BLaER1 treated with 17β-estradiol and CSF1 and Interleukin-3, amounts not matched to agents 10 nM and 100 nM (cell line): Measurements from ENCODE around the gene POM121L2.
"Not testable (repeated sequence)": the region's sequence is repeated elsewhere in the genome, so short reads cannot be mapped to it uniquely, and the experiment has no call there.

ENCODE experiments used
- H3K27ac ChIP-seq, 11 experiments: shearing (Covaris generic); formaldehyde crosslinking; 2 replicates each; pipeline ENCODE4 v1.8.1; 2022
- H3K27me3 ChIP-seq, 11 experiments: shearing (Covaris generic); formaldehyde crosslinking; 2 replicates each; pipeline ENCODE4 v1.8.1; 2022
- H3K36me3 ChIP-seq, 11 experiments: shearing (Covaris generic); formaldehyde crosslinking; 2 replicates each; pipeline ENCODE4 v1.8.1; 2022
- H3K4me1 ChIP-seq, 10 experiments: shearing (Covaris generic); formaldehyde crosslinking; 2 replicates each; pipeline ENCODE4 v1.8.1; 2022
- H3K4me2 ChIP-seq, 11 experiments: shearing (Covaris generic); formaldehyde crosslinking; 2 replicates each; pipeline ENCODE4 v1.8.1; 2022
- H3K4me3 ChIP-seq, 10 experiments: shearing (Covaris generic); formaldehyde crosslinking; 2 replicates each; pipeline ENCODE4 v1.8.1; 2022
- H3K9ac ChIP-seq, 11 experiments: shearing (Covaris generic); formaldehyde crosslinking; 2 replicates each; pipeline ENCODE4 v1.8.1; 2022
- H3K9me3 ChIP-seq, 11 experiments: shearing (Covaris generic); formaldehyde crosslinking; replicated peaks in 1 of 11; 2 replicates each; pipeline ENCODE4 v1.8.1; 2022
- H4K20me1 ChIP-seq, 11 experiments: shearing (Covaris generic); formaldehyde crosslinking; 2 replicates each; pipeline ENCODE4 v1.8.1; 2022
- Cebpa-rat ChIP-seq, 11 experiments: shearing (Covaris generic); IDR thresholded peaks; 2 replicates each; pipeline ENCODE4 v1.8.1; 2022

Gene POM121L2

DNA sequence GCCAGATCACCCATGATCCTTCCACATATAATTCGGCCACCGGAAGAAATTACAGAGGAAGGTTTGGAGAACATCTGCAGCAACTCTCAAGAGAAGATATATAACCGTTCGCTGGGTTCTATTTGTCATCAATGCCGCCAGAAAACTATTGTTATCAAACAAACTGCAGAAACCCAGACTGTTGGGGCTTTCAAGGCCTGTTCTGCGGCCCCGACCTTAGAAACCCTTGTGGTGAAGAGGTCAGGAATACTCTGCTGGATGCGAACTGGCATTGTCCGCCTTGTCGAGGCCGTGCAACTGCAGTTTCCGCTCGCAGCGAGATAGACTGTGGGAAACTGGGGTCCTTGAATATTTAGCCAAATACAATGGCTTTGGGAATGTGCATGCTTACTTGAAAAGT, 43.3 kb downstream of the POM121L2 start:
- no peaks in the 10 kb centered on the region for H4K20me1 ChIP-seq
- no peak overlapping the region for H3K4me2 ChIP-seq
- H3K4me3 ChIP-seq = no peak overlapping the region
- TF ChIP-seq Cebpa-rat (IDR thresholded peaks at IDR 0.05) = no peak
- no peaks in the 10 kb centered on the region for H3K27me3 ChIP-seq
- H3K27ac ChIP-seq = no peak overlapping the region
- H3K9me3 ChIP-seq = no peaks in the 10 kb centered on the region; a peak in 1 of 22 replicates
- no peaks in the 10 kb centered on the region for H3K36me3 ChIP-seq
- H3K9ac ChIP-seq = no peak overlapping the region
- H3K4me1 ChIP-seq = no peaks in the 10 kb centered on the region

DNA sequence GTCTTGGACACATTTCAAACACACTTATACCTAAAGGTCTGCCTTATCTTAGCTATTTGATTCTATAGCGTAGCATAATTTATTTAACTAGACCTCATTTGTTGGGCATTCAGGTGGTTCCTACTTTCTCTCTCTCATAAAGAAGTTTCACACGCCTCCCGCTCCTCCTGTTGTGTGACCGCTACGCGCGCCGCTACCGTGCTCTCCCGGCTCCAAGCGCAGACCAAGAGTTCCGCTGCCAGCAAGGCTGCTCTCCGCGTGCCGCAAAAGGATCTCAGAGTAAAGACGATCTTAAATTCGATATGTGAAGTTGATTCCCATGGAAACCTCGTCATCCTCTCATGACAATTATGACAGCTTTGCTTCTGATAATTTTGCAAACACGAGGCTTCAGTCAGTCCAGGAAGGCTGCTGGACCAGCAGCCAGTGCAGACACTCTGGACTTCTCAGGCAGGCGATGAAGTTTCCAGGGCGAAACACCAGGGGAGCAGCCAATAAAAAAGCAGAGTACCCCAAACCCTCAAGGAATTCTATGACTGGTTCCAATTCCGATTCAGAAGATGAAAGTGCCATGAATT, 44.1 kb downstream of the POM121L2 start:
- no peak for TF ChIP-seq Cebpa-rat (IDR thresholded peaks at IDR 0.05)
- Histone ChIP-seq H3K27ac (no peak overlapping the region), H4K20me1 (no peaks in the 10 kb centered on the region), H3K4me2 (no peak overlapping the region), H3K4me1 (no peaks in the 10 kb centered on the region), H3K9ac (no peak overlapping the region), H3K36me3 (no peaks in the 10 kb centered on the region), H3K9me3 (no peaks in the 10 kb centered on the region; a peak in 1 of 22 replicates), H3K4me3 (no peak overlapping the region), H3K27me3 (no peaks in the 10 kb centered on the region)

DNA sequence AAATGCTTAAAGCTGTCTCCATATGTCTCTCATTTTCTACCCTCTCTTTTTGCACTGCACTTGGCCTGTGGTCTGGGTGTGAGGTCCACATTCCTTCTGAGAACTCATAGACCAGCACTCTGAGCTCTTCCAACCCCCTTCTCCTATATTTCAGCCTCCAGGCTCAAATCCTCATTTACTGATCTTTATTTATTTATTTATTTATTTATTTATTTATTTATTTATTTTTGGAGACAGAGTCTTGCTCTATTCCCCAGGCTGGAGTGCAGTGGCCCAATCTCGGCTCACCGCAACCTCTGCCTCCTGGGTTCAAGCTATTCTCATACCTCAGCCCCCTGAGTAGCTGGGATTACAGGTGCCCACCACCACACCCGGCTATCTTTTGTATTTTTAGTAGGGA, 45.1 kb downstream of the POM121L2 start:
- H3K27ac ChIP-seq, H3K9ac ChIP-seq, H3K9me3 ChIP-seq, H3K4me2 ChIP-seq, H3K27me3 ChIP-seq, H3K36me3 ChIP-seq, H4K20me1 ChIP-seq, H3K4me1 ChIP-seq, H3K4me3 ChIP-seq: not testable (repeated sequence)

DNA sequence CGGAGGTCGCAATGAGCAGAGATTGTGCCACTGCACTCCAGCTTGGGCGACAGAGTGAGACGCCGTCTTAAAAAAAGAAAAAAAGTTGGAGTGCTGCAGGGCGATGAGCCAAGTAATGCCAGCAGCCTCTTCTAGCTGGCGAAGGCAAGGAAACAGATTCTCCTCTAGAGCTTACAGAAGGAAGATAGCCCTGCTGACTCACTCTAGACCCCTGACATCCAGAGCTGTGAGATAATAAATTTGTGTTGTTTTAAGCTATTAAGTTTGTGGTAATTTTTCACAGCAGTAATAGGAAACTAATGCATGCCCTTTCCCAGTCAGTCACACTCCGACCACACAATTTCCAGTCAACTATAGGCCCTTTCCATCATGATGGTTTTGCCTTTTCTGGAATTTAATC, 48.2 kb downstream of the POM121L2 start:
- Histone ChIP-seq H3K27me3 (no peaks in the 10 kb centered on the region), H3K4me3 (no peak overlapping the region), H4K20me1 (no peaks in the 10 kb centered on the region), H3K27ac (no peak overlapping the region), H3K4me1 (no peaks in the 10 kb centered on the region), H3K9me3 (peaks cover 7 to 21% (median 12%) of the 10 kb centered on the region in 11 experiments; a peak in 17 of 22 replicates), H3K9ac (no peak overlapping the region), H3K4me2 (no peak overlapping the region), H3K36me3 (no peaks in the 10 kb centered on the region)
- no peak for TF ChIP-seq Cebpa-rat (IDR thresholded peaks at IDR 0.05)

DNA sequence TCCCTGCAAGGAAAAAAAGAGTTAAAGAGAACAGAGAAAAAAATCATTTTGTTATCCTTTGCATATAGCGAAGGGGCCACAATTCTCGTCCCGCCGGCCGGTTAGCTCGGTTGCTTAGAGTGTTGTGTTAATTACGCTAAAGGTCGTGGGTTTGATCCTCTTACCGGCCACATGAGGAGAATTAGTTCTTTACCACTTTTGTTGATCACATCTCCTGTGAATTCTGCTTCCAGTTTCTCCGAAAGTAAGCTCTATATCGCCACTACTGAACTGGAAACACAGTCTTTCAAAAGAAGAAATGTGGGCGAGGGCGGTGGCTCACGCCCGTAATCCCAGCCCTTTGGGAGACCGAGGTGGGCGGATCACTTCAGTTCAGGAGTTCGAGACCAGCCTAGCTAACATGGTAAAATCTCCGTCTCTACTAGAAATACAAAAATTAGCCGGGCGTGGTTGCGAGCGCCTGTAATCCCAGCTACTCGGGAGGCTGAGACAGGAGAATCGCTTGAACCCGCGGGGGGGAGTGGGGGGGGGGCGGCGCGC, 51.2 kb downstream of the POM121L2 start:
- Histone ChIP-seq H4K20me1 (no peaks in the 10 kb centered on the region), H3K27ac (no peak overlapping the region), H3K27me3 (no peaks in the 10 kb centered on the region), H3K36me3 (no peaks in the 10 kb centered on the region), H3K4me2 (no peak overlapping the region), H3K9me3 (peaks cover 7 to 21% (median 12%) of the 10 kb centered on the region in 11 experiments; a peak in 16 of 22 replicates), H3K4me1 (no peaks in the 10 kb centered on the region), H3K9ac (no peak overlapping the region), H3K4me3 (no peak overlapping the region)
- TF ChIP-seq Cebpa-rat (IDR thresholded peaks at IDR 0.05) = no peak

DNA sequence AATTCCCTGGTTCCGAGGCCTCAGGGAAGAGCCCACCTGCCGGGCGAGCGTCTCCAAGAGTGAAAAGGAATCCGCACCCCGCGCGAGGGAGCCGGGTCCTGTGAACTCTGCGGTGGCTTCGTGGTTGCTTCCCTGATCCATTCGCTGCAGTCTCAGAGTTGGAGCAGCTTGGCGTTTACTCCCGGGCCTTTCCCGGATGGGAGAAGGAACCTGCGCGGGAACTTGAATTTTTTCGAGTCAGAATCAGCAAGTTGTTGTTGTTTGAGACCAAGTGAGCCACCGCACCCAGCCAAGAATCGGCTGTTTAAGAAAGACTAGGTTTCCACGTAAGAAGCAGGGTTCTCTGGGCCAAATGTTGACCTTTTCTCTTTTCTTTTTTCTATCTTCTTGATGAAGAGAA, 51.7 kb downstream of the POM121L2 start:
- H3K27ac ChIP-seq = no peak overlapping the region
- peaks cover 7 to 21% (median 12%) of the 10 kb centered on the region in 11 experiments; a peak in 16 of 22 replicates for H3K9me3 ChIP-seq
- no peak overlapping the region for H3K9ac ChIP-seq
- TF ChIP-seq Cebpa-rat (IDR thresholded peaks at IDR 0.05) = no peak
- no peaks in the 10 kb centered on the region for H3K27me3 ChIP-seq
- no peak overlapping the region for H3K4me2 ChIP-seq
- no peaks in the 10 kb centered on the region for H3K4me1 ChIP-seq
- H3K36me3 ChIP-seq = no peaks in the 10 kb centered on the region
- no peaks in the 10 kb centered on the region for H4K20me1 ChIP-seq
- H3K4me3 ChIP-seq = no peak overlapping the region
